GM19455 (cell line): Measurements from ENCODE around the gene GBA3.

ENCODE experiments used
- ATAC-seq: cut with Tn5 transposase; IDR thresholded peaks from one replicate; pipeline ENCODE4 v1.9.1; 2021; ENCODE audit not compliant: unreplicated experiment

Gene GBA3

DNA sequence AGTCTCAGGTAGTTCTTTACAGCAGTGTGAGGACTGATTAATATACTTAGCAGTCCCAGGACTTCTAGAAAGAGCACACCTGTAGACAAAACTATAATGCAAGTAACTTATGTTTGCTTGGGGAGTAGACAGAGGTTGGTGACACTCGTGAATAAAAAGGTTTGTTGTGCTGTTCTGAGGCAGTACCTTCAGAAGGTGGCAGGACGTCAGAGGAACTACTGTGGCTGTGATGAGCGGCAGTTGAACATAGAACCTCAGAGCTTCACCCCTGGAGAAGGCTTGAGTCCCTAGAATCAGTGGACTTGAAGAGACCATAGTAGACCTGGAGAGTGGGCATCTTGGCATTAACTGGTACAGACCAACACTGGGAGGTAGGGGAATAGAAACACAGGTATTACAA, 3.3 kb upstream of the GBA3 start:
- ATAC-seq = no peak

DNA sequence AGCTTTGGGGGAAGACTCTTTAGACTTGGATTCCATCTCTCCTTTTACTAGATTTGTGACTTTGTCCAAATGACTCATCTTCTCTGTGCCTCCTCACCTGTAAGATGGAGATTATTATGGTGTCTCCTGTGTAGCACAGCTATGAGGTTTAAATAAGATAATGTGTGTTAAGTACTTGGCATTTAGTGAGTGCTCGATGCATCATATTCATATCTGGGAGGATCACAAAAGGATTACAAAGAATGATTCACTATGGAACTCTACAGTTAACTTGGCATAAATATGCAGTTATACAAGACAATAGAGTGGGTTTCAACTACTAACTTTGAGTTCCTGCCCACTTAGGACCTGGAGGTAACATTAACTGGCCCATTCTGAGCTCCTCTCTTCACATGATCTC, 2.3 kb downstream of the GBA3 start:
- no peak for ATAC-seq

DNA sequence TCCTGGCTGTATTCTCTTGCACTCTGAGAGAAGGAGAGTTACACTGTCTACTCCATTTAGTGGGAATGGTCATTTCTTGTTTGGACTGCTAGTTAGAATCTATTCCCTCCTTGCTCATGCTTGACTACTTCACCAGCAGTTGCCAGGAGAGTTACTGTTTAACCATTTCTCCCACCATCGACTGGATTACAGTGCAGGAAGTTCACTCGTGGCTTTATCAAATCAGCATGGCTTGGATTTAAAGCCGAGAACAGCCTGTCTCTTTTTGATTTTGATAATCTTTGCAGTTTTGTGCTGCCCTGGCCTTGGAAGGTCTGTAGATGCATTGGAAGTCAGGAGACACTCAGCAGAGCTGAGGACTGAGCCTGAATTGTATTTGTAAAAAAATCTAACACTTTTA, 3.2 kb downstream of the GBA3 start:
- no peak for ATAC-seq

DNA sequence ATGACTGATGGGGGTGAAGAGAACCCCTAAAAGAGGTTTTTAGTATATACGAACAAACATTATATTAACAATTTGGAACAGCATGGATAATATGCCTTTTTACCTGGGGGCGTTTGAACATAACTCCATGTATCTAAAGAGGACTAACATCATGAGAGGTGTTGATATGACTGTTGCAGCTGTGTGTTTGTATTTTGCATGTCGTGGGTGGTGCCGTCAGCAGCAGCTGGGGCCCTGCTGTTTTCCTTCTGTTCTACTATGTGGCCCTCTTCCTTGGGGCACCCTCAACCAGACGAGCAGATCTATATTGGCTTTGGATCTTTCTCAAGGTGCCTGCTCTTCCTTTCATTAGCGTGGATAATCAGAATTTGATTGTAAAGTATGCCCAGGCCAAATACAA, 11.2 kb downstream of the GBA3 start:
- ATAC-seq = no peak

DNA sequence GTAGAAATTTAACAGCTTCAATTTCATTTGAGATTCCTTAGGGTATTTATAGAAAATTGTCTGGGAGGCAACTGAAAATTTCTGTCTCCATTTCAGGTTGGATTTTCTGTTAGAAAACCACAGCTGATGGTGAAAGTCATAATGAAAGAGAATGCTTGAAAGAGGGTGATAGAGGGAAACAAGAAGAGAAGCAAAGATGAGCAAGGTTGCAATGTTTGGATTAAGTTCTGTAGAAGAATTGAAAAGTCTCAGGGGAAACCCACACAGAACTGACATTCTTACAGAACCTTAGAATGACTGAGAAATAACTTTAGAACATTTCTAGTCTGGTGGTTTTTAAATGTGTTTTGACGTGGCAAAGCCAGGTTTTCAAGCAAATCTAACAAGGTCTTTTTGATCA, 14.7 kb downstream of the GBA3 start:
- ATAC-seq = no peak

- ATAC-seq = no peak
Observed at GRCh38 chr4:22708961-22709360, 16.2 kb downstream of the GBA3 start.

DNA sequence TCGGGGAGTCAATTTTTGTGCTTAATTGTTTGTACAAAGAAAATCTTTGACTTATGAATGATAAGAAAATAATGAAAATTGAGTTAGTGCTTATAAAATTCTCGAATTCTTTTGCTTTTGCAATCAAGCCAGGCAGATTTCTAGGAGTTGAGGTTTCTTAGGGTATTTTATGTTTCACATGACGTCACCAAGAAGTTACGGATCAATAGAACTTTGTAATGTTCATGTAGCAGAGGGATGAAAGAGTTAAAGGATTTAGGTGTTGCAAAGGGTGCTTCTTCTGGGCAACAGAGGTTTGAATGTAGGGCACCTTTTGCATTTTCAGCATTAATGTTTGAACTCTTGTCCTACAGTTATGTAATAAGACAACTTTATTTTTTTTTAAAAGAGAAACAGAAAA, 19.4 kb downstream of the GBA3 start:
- ATAC-seq = no peak

DNA sequence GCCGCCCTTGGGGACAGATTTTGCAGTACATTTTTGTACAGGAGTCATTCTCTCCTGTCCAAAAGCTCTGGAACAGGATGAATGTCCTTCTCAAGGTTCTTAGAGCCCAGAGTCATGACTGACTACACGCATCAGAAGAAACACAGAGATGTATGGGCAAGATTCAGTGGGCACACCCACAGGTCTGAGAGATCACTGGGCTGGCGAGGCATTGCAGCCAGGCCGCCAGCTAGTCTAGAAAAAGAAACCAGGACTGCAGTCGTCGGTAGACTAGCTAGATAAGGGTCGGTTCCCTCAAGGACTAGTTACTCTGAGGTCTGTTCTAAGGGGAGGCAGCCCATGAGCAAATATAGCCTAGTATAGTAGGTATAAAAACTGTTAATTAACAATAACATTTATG, 19.8 kb downstream of the GBA3 start:
- no peak for ATAC-seq

DNA sequence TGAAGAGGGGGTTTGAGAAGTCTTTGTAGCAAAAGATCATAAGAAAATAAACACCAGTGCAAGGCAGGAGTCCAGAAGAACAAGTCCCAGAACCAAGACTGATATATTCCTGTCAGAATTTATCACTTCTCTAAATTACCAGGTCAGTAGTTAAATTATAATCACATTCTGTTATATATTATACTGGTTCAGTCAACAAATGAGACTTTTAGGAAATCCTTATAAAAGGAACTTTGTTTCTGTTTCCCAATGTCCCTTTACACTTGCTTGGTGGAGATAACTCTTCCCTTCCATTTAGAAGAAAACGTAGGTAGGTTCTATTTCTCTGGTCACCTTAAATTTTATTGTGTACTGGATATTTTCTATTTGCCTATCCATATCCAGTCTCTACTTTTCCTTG, 21.1 kb downstream of the GBA3 start:
- no peak for ATAC-seq

GRCh38 chr4:22719218-22719617, 26.5 kb downstream of the GBA3 start:
- ATAC-seq = no peak

- ATAC-seq = no peak
Observed at GRCh38 chr4:22720091-22720490, 27.4 kb downstream of the GBA3 start.

DNA sequence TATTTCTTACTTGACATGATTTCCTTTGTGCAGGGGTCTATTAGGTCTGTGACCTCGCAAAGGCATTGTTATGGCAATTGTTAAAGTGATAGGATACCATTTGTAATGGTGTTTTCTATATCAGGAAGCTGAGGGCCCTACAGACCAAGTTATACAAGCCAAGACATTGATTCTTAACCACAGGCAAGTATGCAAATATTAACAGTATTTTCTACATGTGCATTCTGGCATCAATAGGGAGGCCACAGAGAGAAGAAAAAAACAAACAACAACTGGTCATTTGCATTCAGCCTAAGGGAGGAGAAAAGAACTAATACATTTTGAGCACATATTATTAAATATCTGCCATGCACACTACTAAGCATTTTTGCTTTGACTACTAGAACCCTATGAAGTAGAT, 28.5 kb downstream of the GBA3 start:
- no peak for ATAC-seq

GRCh38 chr4:22730021-22730420, 37.3 kb downstream of the GBA3 start:
- ATAC-seq = no peak

DNA sequence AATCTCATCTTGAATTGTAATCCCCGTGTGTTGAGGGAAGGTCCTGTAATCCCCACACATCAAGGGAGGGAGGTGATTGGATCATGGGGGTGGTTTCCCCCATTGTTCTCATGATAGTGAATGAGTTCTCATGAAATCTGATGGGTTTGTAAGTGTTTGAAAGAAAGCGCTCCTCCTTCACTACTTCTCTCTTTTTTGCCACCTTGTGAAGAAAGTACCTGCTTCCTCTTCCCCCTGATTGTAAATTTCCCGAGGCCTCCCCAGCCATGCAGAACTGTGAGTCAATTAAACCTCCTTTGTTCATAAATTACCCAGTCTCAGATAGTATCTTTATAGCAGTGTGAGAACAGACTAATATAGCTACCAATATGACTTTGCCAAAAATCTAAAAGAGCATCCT, 41.1 kb downstream of the GBA3 start:
- ATAC-seq = no peak

DNA sequence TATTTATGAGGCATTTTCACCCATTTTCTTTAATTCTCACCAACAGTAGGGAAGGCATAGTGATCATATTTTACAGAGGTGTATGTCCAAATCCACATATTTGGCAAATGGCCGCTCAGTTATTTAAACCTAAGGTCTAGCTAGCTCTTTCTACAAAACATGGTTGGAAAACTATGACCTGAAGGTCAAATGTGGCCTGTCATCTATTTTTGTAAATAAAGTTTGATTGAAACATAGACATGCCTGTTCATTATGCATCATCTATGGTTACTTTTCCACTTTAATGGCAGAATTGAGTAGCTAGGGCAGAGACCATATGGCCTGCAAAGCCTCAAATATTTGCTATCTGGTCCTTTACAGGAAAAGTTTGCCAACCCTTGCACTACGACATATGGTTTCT, 44.2 kb downstream of the GBA3 start:
- no peak for ATAC-seq

DNA sequence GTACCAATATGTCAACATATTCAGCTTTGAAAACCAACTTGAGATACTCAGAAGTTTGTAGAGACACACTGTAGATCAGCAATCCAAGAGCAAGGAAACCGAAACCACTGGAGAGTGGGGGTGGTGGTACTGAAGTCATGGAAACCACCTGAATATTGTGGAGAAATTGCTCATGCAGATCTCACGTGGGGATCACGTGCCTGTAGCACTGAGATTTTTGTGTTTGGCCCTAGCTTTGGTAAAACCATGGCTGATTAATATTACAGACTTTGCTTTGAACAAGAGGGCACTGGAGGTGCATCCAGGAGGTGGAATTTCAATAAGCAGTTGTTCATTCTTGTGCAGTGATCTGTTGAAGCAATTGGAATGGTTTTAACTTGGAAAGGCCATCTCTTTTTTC, 47.2 kb downstream of the GBA3 start:
- ATAC-seq = no peak

DNA sequence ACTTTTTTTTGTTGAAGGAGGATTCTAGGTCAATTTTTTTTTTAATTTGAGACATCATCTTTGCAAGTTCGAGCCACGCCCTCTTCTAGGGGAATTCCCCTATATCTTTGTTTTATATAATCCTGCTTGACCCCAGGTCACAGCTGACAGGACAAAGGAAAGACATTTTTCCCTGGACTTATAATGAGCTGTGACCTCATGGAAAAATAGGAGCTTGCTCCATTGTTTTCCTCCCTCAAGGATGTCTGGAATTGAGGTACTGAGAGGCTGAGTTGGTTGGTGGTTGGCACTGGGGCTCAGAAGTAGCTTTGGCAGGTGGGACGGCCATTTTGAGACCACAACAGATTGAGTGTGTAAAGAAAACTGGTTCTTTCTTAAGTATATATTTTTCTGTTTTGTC, 49.0 kb downstream of the GBA3 start:
- no peak for ATAC-seq

DNA sequence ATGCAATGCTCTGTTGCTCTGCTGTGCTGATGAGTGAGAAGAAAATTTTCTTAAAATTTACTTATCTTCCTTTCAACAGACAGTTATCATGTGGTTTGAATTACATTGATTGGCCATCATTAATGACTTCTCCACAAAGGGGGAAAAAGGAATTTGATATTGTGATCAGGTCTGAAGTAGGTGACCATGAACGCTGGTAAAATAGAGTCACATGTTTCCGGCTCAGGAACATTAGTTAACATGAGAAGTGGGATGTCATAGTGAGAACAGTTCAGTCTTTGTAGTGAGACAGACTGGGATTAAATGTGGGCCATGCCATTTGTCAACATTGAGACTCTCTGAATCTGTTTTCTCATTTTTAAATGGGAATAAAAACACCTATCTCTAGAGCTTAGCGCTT, 50.6 kb downstream of the GBA3 start:
- no peak for ATAC-seq

GRCh38 chr4:22744478-22745062, 51.8 kb downstream of the GBA3 start:
- no peak for ATAC-seq

DNA sequence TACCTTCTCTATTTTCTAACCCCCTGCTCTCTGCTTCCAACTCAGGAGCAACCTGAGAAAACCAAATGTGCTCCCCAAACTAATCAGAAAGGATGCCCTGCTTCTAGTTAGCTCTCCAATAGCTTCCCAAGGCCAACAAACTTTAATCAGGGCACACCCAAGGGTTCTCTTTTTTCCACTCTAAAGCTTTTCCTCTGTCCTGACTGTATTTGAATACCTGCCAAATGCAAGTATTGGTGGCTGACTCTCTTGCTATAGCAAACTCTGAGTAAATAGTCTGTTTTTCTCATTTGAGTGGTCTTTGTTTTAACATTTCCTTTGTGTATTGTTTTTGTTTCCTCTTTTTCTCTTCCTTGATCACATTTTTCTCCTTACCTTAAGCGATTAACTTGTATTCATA, 52.5 kb downstream of the GBA3 start:
- ATAC-seq = no peak

GRCh38 chr4:22754116-22754515, 61.4 kb downstream of the GBA3 start:
- ATAC-seq = no peak

DNA sequence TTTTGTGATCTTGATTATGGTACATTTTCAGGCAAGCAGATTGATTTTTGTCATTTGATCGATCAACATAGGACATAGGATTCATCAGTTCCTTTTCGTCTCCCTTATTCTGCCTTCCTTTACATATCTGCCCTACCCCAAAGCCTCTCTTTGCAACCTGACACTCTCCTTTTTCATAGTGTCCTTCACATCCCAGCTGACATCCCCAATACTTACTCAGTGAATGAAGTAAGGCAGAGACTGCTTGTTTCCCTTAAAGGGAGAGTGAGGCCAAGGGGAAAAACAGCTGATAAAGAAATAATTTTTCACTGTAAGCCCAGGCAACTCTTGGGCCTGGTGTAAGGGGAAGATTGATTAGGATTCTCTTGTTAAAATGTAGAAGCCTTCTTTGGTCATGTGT, 69.8 kb downstream of the GBA3 start:
- no peak for ATAC-seq

- no peak for ATAC-seq
Observed at GRCh38 chr4:22764183-22764582, 71.4 kb downstream of the GBA3 start.

GRCh38 chr4:22766068-22766467, 73.3 kb downstream of the GBA3 start:
- no peak for ATAC-seq
